ENCODE results near the gene CTBP2.

The CTBP2 gene

DNA sequence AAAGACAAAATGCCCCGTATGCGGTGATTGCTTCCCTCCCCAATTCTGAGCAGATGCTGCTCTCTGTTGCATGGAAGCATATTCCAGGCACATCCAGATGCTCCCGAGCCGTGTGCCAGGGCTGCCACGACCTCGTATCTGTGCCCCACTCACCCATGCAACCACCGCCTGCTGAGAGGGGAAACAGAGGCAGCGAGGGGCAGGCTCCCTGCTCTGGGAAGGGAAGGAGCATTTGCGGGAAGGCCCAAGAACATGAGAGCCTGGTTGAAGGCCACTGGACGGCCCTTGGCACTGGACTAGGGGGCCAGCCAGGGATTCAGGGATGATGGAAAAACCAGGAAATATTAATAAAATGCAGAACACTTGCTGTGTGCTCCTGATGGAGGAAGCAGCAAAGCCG, 89.4 kb downstream of the CTBP2 start:
- H3K18ac ChIP-seq (ENCODE audit: low read length), result no peak overlapping the region
- H3K27ac ChIP-seq (ENCODE audit: low read depth, low read length), result no peak overlapping the region
- H4K5ac ChIP-seq (ENCODE audit: low read length), result no peak overlapping the region
- H3K9ac ChIP-seq (ENCODE audit: low read length), result no peak overlapping the region
- H3K79me2 ChIP-seq (ENCODE audit: control insufficient read depth, insufficient read depth, low read length), result peaks cover 79% of the 10 kb centered on the region
- no peaks in the 10 kb centered on the region for H3K4me1 ChIP-seq (ENCODE audit: control insufficient read depth, low read depth, low read length)
- H3K36me3 ChIP-seq (ENCODE audit: control insufficient read depth, insufficient read depth, low read length), result peaks cover 2% of the 10 kb centered on the region
- H3K56ac ChIP-seq (ENCODE audit: low read length), result no peak overlapping the region
- no peak overlapping the region for H3K23ac ChIP-seq (ENCODE audit: low read length)
- no peak overlapping the region for H3K4me2 ChIP-seq (ENCODE audit: low read length)
- no peak overlapping the region for H2BK120ac ChIP-seq (ENCODE audit: low read depth, low read length)
- WGBS (ENCODE audit: extremely low coverage, insufficient coverage, low lambda C conversion rate), result no CpG with 5 or more reads among the region's 11 CpGs
- no peak for DNase-seq
- no peak overlapping the region for H4K8ac ChIP-seq (ENCODE audit: low read depth, low read length)
- no peaks in the 10 kb centered on the region for H3K27me3 ChIP-seq (ENCODE audit: insufficient read depth, low read length, poor library complexity)
- no peak overlapping the region for H2BK5ac ChIP-seq (ENCODE audit: low read length)
- H3K4ac ChIP-seq (ENCODE audit: low read depth, low read length), result no peak overlapping the region
- H3K4me3 ChIP-seq (ENCODE audit: low read length), result no peak overlapping the region
- H2AK5ac ChIP-seq (ENCODE audit: low read length), result no peak overlapping the region
- peaks cover 27% of the 10 kb centered on the region for H3K79me1 ChIP-seq (ENCODE audit: low read length)
- no peak overlapping the region for H2BK15ac ChIP-seq (replicated peaks; ENCODE audit: low read depth)

GRCh38 chr10:125068406-125068805, 92.0 kb downstream of the CTBP2 start:
- Histone ChIP-seq H3K27ac (ENCODE audit: low read depth, low read length) (no peak overlapping the region), H3K4me3 (ENCODE audit: low read length) (no peak overlapping the region), H2BK15ac (replicated peaks; ENCODE audit: low read depth) (no peak overlapping the region), H3K23ac (ENCODE audit: low read length) (no peak overlapping the region), H3K56ac (ENCODE audit: low read length) (no peak overlapping the region), H3K79me2 (ENCODE audit: control insufficient read depth, insufficient read depth, low read length) (peaks cover 81% of the 10 kb centered on the region), H3K4ac (ENCODE audit: low read depth, low read length) (no peak overlapping the region), H3K4me1 (ENCODE audit: control insufficient read depth, low read depth, low read length) (peaks cover 4% of the 10 kb centered on the region), H2AK5ac (ENCODE audit: low read length) (no peak overlapping the region), H3K79me1 (ENCODE audit: low read length) (peaks cover 23% of the 10 kb centered on the region), H3K27me3 (ENCODE audit: insufficient read depth, low read length, poor library complexity) (no peaks in the 10 kb centered on the region), H3K9ac (ENCODE audit: low read length) (no peak overlapping the region), H2BK5ac (ENCODE audit: low read length) (no peak overlapping the region), H4K8ac (ENCODE audit: low read depth, low read length) (no peak overlapping the region), H3K18ac (ENCODE audit: low read length) (no peak overlapping the region), H4K5ac (ENCODE audit: low read length) (no peak overlapping the region), H3K4me2 (ENCODE audit: low read length) (no peak overlapping the region), H3K36me3 (ENCODE audit: control insufficient read depth, insufficient read depth, low read length) (no peaks in the 10 kb centered on the region), H2BK120ac (ENCODE audit: low read depth, low read length) (no peak overlapping the region)
- DNase-seq, result no peak
- no CpG with 5 or more reads among the region's 2 CpGs for WGBS (ENCODE audit: extremely low coverage, insufficient coverage, low lambda C conversion rate)

DNA sequence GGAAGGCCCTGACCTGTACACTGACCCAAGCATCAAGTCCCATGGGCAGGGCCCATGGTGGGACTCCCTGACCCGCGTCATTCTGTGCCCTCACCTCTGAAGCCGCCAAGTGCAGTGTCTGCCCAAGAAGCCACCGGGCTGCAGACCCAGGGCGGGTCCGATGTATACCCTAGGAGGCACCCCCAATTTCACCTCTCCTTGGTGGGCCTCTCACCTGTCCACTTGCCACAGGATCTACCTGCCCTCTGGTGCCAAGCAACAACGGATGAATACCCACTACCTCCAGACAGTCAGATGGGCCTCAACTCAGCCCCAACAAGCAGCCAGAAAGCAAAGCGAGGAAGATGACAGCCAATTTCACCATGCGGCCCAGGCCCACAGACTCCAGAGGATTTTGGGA, 92.6 kb downstream of the CTBP2 start:
- Histone ChIP-seq H2BK5ac (ENCODE audit: low read length) (no peak overlapping the region), H3K79me1 (ENCODE audit: low read length) (peaks cover 28% of the 10 kb centered on the region), H3K23ac (ENCODE audit: low read length) (no peak overlapping the region), H2BK15ac (replicated peaks; ENCODE audit: low read depth) (no peak overlapping the region), H3K4me1 (ENCODE audit: control insufficient read depth, low read depth, low read length) (peaks cover 4% of the 10 kb centered on the region), H3K18ac (ENCODE audit: low read length) (no peak overlapping the region), H4K5ac (ENCODE audit: low read length) (no peak overlapping the region), H3K27ac (ENCODE audit: low read depth, low read length) (no peak overlapping the region), H3K4me2 (ENCODE audit: low read length) (no peak overlapping the region), H3K56ac (ENCODE audit: low read length) (no peak overlapping the region), H4K8ac (ENCODE audit: low read depth, low read length) (no peak overlapping the region), H2AK5ac (ENCODE audit: low read length) (no peak overlapping the region), H2BK120ac (ENCODE audit: low read depth, low read length) (no peak overlapping the region), H3K79me2 (ENCODE audit: control insufficient read depth, insufficient read depth, low read length) (peaks cover 81% of the 10 kb centered on the region), H3K9ac (ENCODE audit: low read length) (no peak overlapping the region), H3K36me3 (ENCODE audit: control insufficient read depth, insufficient read depth, low read length) (no peaks in the 10 kb centered on the region), H3K27me3 (ENCODE audit: insufficient read depth, low read length, poor library complexity) (no peaks in the 10 kb centered on the region), H3K4ac (ENCODE audit: low read depth, low read length) (no peak overlapping the region), H3K4me3 (ENCODE audit: low read length) (no peak overlapping the region)
- no CpG with 5 or more reads among the region's 9 CpGs for WGBS (ENCODE audit: extremely low coverage, insufficient coverage, low lambda C conversion rate)
- DNase-seq, result no peak

DNA sequence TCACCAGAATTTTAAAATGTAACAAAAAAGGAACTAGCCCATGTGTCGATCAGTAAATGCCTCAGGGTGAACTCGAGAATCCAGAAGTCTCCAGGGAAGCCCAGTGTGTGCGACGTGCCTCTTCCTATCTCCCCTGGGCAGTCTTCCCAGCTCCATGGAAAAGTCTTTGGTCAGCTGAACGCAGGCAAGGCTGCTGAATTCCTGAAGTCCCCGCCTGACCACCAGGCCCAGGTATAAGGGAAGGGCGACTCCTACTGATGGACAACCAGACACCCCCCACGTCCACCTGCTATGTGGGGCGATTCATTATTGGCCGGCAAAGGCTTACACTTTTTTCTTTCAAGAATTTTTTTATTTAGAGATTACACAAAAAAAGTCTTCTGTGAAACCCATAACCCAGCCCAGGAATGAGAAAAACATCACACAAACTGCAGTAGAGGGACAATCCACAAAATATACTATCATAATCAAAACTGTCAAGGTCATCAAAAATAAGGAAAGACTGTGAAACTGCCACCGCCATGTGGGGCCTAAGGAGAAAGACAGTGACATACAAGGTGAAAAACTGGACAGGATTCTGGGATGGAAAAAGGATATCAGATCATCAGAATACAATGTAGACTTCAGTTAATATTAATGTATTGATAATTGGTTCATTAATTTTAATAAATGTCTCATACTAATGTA, 93.5 kb downstream of the CTBP2 start:
- H3K27ac ChIP-seq (ENCODE audit: low read depth, low read length), result no peak overlapping the region
- H3K23ac ChIP-seq (ENCODE audit: low read length), result no peak overlapping the region
- H3K79me1 ChIP-seq (ENCODE audit: low read length), result peaks cover 28% of the 10 kb centered on the region
- H3K4me2 ChIP-seq (ENCODE audit: low read length), result no peak overlapping the region
- peaks cover 4% of the 10 kb centered on the region for H3K4me1 ChIP-seq (ENCODE audit: control insufficient read depth, low read depth, low read length)
- no peak overlapping the region for H4K8ac ChIP-seq (ENCODE audit: low read depth, low read length)
- no peak overlapping the region for H2AK5ac ChIP-seq (ENCODE audit: low read length)
- DNase-seq, result no peak
- H3K9ac ChIP-seq (ENCODE audit: low read length), result no peak overlapping the region
- H4K5ac ChIP-seq (ENCODE audit: low read length), result no peak overlapping the region
- H3K4me3 ChIP-seq (ENCODE audit: low read length), result no peak overlapping the region
- H2BK120ac ChIP-seq (ENCODE audit: low read depth, low read length), result no peak overlapping the region
- no peaks in the 10 kb centered on the region for H3K36me3 ChIP-seq (ENCODE audit: control insufficient read depth, insufficient read depth, low read length)
- no peak overlapping the region for H3K56ac ChIP-seq (ENCODE audit: low read length)
- H2BK15ac ChIP-seq (replicated peaks; ENCODE audit: low read depth), result no peak overlapping the region
- H3K79me2 ChIP-seq (ENCODE audit: control insufficient read depth, insufficient read depth, low read length), result peaks cover 81% of the 10 kb centered on the region
- H2BK5ac ChIP-seq (ENCODE audit: low read length), result no peak overlapping the region
- no peaks in the 10 kb centered on the region for H3K27me3 ChIP-seq (ENCODE audit: insufficient read depth, low read length, poor library complexity)
- no peak overlapping the region for H3K18ac ChIP-seq (ENCODE audit: low read length)
- no CpG with 5 or more reads among the region's 11 CpGs for WGBS (ENCODE audit: extremely low coverage, insufficient coverage, low lambda C conversion rate)
- no peak overlapping the region for H3K4ac ChIP-seq (ENCODE audit: low read depth, low read length)

DNA sequence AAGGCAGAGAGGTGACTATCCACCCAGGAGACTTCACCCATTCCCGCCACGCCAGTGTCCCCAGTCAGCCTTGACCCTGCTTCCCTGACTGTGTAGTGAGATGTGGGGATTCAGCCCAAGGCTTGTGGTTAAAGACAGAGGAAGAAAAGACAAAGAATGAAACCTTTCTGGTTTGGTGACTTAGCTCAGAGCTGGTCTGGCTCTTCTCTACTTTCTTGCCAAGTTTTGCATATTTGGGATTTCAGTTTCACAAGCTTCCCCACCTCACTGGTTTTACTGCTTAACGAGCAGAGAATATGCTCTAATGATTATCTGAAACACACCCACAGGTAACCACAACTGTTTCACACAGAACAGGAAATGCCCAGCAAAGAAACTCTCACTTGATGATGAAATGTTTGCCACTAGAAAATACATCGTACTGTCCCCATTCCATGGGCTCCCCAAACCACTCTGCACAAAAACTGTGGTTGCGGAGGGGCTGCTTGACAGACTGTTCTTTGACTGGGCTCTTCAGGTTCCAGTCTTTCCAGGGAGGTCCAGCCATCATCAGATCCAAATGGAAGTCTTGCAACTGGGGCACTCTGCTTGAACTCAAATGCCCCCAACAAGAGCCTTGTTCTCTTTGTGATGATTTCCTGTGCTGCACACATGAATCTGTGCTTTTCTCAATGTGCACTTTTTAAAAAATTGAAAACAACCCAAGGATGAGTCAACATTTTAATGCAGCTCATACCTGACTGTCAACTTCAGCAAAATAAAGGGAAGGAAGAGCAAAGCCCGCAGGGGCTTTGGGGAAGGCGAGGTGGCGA, 95.5 kb downstream of the CTBP2 start:
- Histone ChIP-seq H4K8ac (ENCODE audit: low read depth, low read length) (no peak overlapping the region), H2BK120ac (ENCODE audit: low read depth, low read length) (no peak overlapping the region), H3K27me3 (ENCODE audit: insufficient read depth, low read length, poor library complexity) (no peaks in the 10 kb centered on the region), H2BK15ac (replicated peaks; ENCODE audit: low read depth) (no peak overlapping the region), H3K27ac (ENCODE audit: low read depth, low read length) (peak overlapping the region; percentile 28), H3K79me1 (ENCODE audit: low read length) (peaks cover 31% of the 10 kb centered on the region), H3K4me2 (ENCODE audit: low read length) (no peak overlapping the region), H3K9ac (ENCODE audit: low read length) (no peak overlapping the region), H3K23ac (ENCODE audit: low read length) (no peak overlapping the region), H3K4me1 (ENCODE audit: control insufficient read depth, low read depth, low read length) (peaks cover 4% of the 10 kb centered on the region), H3K4ac (ENCODE audit: low read depth, low read length) (no peak overlapping the region), H3K56ac (ENCODE audit: low read length) (no peak overlapping the region), H3K79me2 (ENCODE audit: control insufficient read depth, insufficient read depth, low read length) (peaks cover 86% of the 10 kb centered on the region), H3K4me3 (ENCODE audit: low read length) (no peak overlapping the region), H3K36me3 (ENCODE audit: control insufficient read depth, insufficient read depth, low read length) (peaks cover 2% of the 10 kb centered on the region), H3K18ac (ENCODE audit: low read length) (no peak overlapping the region), H2BK5ac (ENCODE audit: low read length) (no peak overlapping the region), H4K5ac (ENCODE audit: low read length) (no peak overlapping the region), H2AK5ac (ENCODE audit: low read length) (no peak overlapping the region)
- DNase-seq, result peak; percentile 83
- no CpG with 5 or more reads among the region's 8 CpGs for WGBS (ENCODE audit: extremely low coverage, insufficient coverage, low lambda C conversion rate)
